Stomach (tissue), 4 donors: ENCODE results near the gene PIGBOS1.

Experiments used
- POLR2A ChIP-seq, 4 donors: fragments of 450-650 bp; IDR thresholded peaks; one replicate each; pipeline ENCODE4 v1.6.1; 2016; ENCODE audit warnings: antibody characterized with exemption in 4 of 4, control low read depth in 2 of 4, mild to moderate bottlenecking in 1 of 4, moderate library complexity in 1 of 4
- TF ChIP-seq, protein P1 (sequence below), 7 experiments: fragments of 450-650 bp in 4 of 7; fragments of 200-600 bp in 3 of 7; sonication (generic) in 3 of 7; IDR thresholded peaks; one replicate each; pipeline ENCODE4 v1.5.1; 2016 to 2019; ENCODE audit warnings: antibody characterized with exemption in 7 of 7, control low read depth in 2 of 7, mild to moderate bottlenecking in 1 of 7

DNA sequence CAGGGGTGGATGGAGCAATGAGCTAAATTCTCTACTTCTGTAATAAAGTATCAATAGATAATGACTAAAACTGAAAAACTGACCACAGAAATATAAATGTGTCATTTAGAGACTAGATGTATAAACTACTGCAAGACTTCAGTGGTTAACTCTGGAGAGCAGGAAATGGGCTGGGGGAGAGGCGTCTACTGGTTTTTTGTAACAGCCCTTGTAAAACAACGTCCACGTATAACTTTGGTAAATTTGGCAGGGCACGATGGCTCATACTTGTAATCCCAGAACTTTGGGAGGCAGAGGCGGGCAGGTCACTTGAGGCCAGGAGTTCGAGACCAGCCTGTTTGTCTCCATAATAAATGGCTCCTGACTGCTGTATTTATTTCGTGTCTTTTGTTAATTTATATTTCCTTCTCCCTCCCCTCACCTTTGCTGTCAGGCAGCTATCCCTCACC is 41.8 kb downstream of the PIGBOS1 start:
- TF ChIP-seq, protein P1, sequence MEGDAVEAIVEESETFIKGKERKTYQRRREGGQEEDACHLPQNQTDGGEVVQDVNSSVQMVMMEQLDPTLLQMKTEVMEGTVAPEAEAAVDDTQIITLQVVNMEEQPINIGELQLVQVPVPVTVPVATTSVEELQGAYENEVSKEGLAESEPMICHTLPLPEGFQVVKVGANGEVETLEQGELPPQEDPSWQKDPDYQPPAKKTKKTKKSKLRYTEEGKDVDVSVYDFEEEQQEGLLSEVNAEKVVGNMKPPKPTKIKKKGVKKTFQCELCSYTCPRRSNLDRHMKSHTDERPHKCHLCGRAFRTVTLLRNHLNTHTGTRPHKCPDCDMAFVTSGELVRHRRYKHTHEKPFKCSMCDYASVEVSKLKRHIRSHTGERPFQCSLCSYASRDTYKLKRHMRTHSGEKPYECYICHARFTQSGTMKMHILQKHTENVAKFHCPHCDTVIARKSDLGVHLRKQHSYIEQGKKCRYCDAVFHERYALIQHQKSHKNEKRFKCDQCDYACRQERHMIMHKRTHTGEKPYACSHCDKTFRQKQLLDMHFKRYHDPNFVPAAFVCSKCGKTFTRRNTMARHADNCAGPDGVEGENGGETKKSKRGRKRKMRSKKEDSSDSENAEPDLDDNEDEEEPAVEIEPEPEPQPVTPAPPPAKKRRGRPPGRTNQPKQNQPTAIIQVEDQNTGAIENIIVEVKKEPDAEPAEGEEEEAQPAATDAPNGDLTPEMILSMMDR (IDR thresholded peaks at IDR 0.05): no peak
- no peak for TF ChIP-seq POLR2A (IDR thresholded peaks at IDR 0.05)
